Neutrophil (primary cell): ENCODE results near the gene SYNPR.

Experiments used
- H3K27ac ChIP-seq: fragments of 200-600 bp; sonication (generic); 2 replicates; pipeline ENCODE4 v1.5.1; 2016; ENCODE audit warnings: mild to moderate bottlenecking, moderate library complexity
- H3K27me3 ChIP-seq: fragments of 200-600 bp; sonication (generic); 2 replicates; pipeline ENCODE4 v1.6.0; 2016; ENCODE audit warnings: mild to moderate bottlenecking
- H3K36me3 ChIP-seq: fragments of 200-600 bp; sonication (generic); 2 replicates; pipeline ENCODE4 v1.5.1; 2017
- H3K4me1 ChIP-seq, 2 experiments: fragments of 200-600 bp in 1 of 2; sonication (generic) in 1 of 2; 1 replicate in 1 of 2; 2 replicates in 1 of 2; pipeline versions ENCODE4 v1.5.1 to v1.6.1; 2013 to 2016; ENCODE audit warnings: low read depth in 1 of 2, low read length in 1 of 2, mild to moderate bottlenecking in 1 of 2, moderate library complexity in 1 of 2; ENCODE audit not compliant: control insufficient read depth in 1 of 2, insufficient read depth in 1 of 2
- H3K4me3 ChIP-seq, 2 experiments: fragments of 200-600 bp in 1 of 2; sonication (generic) in 1 of 2; 1 replicate in 1 of 2; 2 replicates in 1 of 2; pipeline ENCODE4 v1.5.1; 2013 to 2016; ENCODE audit warnings: low read depth in 1 of 2, low read length in 1 of 2, mild to moderate bottlenecking in 1 of 2, moderate library complexity in 1 of 2
- H3K9me3 ChIP-seq: fragments of 200-600 bp; sonication (generic); 2 replicates; pipeline ENCODE4 v1.5.1; 2016
- CTCF ChIP-seq: fragments of 200-600 bp; sonication (generic); IDR thresholded peaks from 2 replicates; pipeline ENCODE4 v1.5.1; 2016; ENCODE audit warnings: antibody characterized with exemption

SYNPR gene

GRCh38 chr3:63654211-63654610 is 376.1 kb downstream of the SYNPR start:
- H3K36me3 ChIP-seq: no peaks in the 10 kb centered on the region
- no peaks in the 10 kb centered on the region for H3K27me3 ChIP-seq
- no peak overlapping the region for H3K27ac ChIP-seq
- H3K9me3 ChIP-seq: no peaks in the 10 kb centered on the region
- no peak for TF ChIP-seq CTCF
- no peak overlapping the region for H3K4me3 ChIP-seq
- no peaks in the 10 kb centered on the region for H3K4me1 ChIP-seq

GRCh38 chr3:63654931-63655330 is 376.8 kb downstream of the SYNPR start:
- H3K27ac ChIP-seq: no peak overlapping the region
- H3K36me3 ChIP-seq: no peaks in the 10 kb centered on the region
- H3K4me3 ChIP-seq: no peak overlapping the region
- TF ChIP-seq CTCF: no peak
- no peaks in the 10 kb centered on the region for H3K4me1 ChIP-seq
- no peaks in the 10 kb centered on the region for H3K27me3 ChIP-seq
- no peaks in the 10 kb centered on the region for H3K9me3 ChIP-seq

GRCh38 chr3:63655519-63655918 is 377.4 kb downstream of the SYNPR start:
- no peaks in the 10 kb centered on the region for H3K27me3 ChIP-seq
- no peak overlapping the region for H3K4me3 ChIP-seq
- H3K27ac ChIP-seq: no peak overlapping the region
- no peaks in the 10 kb centered on the region for H3K4me1 ChIP-seq
- TF ChIP-seq CTCF: no peak
- H3K36me3 ChIP-seq: no peaks in the 10 kb centered on the region
- no peaks in the 10 kb centered on the region for H3K9me3 ChIP-seq

GRCh38 chr3:63656786-63657185 is 378.7 kb downstream of the SYNPR start:
- no peak overlapping the region for H3K27ac ChIP-seq
- no peak for TF ChIP-seq CTCF
- no peaks in the 10 kb centered on the region for H3K9me3 ChIP-seq
- H3K27me3 ChIP-seq: no peaks in the 10 kb centered on the region
- no peaks in the 10 kb centered on the region for H3K36me3 ChIP-seq
- no peaks in the 10 kb centered on the region for H3K4me1 ChIP-seq
- no peak overlapping the region for H3K4me3 ChIP-seq

GRCh38 chr3:63661242-63661641 is 383.1 kb downstream of the SYNPR start:
- TF ChIP-seq CTCF: no peak
- Histone ChIP-seq H3K9me3 (no peaks in the 10 kb centered on the region), H3K27ac (no peak overlapping the region), H3K4me3 (no peak overlapping the region), H3K4me1 (no peaks in the 10 kb centered on the region), H3K27me3 (no peaks in the 10 kb centered on the region), H3K36me3 (no peaks in the 10 kb centered on the region)

- H3K36me3 ChIP-seq: no peaks in the 10 kb centered on the region
- no peaks in the 10 kb centered on the region for H3K9me3 ChIP-seq
- no peak overlapping the region for H3K4me3 ChIP-seq
- no peak for TF ChIP-seq CTCF
- H3K4me1 ChIP-seq: no peaks in the 10 kb centered on the region
- H3K27ac ChIP-seq: no peak overlapping the region
- H3K27me3 ChIP-seq: no peaks in the 10 kb centered on the region
Measured at GRCh38 chr3:63662011-63662410, 383.9 kb downstream of the SYNPR start.
